Measurements from ENCODE around the gene MCTP1. TPM values are rescaled to one million over a fixed set of nuclear protein-coding genes. Genes with fewer than 3 reads are reported as not detected.

MCTP1 gene
- total and polyA plus RNA-seq, 2 experiments from 2014 or later: 1.3 to 5.7 TPM

DNA sequence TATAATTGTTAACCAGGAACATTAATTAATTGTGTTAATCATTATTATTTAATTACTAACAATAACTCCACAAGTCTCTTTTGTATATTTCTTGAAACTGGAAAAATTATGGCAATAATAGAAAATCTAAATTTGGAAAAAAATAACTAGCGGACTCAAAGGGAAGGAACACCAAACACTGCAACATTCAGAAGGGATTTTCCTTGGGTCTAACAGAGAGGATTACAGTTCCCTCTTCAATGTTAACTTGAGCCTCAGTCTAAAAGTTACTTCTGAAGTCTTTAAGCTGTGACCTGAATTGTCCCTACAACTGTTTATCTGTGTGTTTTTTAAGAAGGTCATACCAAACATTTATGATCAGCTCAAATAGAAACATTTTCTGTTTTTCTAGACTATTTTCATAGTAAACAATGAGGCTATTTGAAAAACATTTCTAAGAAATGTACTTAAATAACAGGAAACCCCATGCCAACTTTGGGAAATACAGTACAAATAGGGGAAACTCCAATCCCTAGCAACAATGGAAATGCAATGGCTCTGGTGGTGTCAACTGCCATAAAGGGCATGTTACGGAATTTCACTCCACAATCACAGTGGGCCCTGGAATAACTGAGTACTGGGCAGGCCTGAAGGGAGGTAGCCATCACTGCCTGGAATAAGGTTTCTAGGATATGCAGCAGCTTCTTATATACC lies 61.2 kb downstream of the MCTP1 start:
- Histone ChIP-seq H3K9me2 (replicated peaks; ENCODE audit: insufficient read depth) (no peaks in the 10 kb centered on the region), H3K4me3 (no peak overlapping the region), H3K4me1 (ENCODE audit: insufficient read depth) (no peaks in the 10 kb centered on the region), H3K4me2 (no peak overlapping the region), H3K79me2 (no peaks in the 10 kb centered on the region), H3K27ac (no peak overlapping the region), H4K20me1 (ENCODE audit: insufficient read depth, poor library complexity, severe bottlenecking) (no peaks in the 10 kb centered on the region), H2AFZ (no peak overlapping the region), H3K36me3 (replicated peaks; ENCODE audit: insufficient read depth, low read depth) (no peaks in the 10 kb centered on the region), H3K9me3 (ENCODE audit: low read depth) (no peaks in the 10 kb centered on the region), H3K27me3 (no peaks in the 10 kb centered on the region)
- no peak for DNase-seq (ENCODE audit: low spot score)
- TF ChIP-seq EZH2phosphoT487 (IDR thresholded peaks at IDR 0.05; ENCODE audit: low read depth, severe bottlenecking, unreplicated experiment) (no peak), EZH2 (IDR thresholded peaks at IDR 0.05; ENCODE audit: borderline replicate concordance) (no peak)
- TF ChIP-seq, protein P1, sequence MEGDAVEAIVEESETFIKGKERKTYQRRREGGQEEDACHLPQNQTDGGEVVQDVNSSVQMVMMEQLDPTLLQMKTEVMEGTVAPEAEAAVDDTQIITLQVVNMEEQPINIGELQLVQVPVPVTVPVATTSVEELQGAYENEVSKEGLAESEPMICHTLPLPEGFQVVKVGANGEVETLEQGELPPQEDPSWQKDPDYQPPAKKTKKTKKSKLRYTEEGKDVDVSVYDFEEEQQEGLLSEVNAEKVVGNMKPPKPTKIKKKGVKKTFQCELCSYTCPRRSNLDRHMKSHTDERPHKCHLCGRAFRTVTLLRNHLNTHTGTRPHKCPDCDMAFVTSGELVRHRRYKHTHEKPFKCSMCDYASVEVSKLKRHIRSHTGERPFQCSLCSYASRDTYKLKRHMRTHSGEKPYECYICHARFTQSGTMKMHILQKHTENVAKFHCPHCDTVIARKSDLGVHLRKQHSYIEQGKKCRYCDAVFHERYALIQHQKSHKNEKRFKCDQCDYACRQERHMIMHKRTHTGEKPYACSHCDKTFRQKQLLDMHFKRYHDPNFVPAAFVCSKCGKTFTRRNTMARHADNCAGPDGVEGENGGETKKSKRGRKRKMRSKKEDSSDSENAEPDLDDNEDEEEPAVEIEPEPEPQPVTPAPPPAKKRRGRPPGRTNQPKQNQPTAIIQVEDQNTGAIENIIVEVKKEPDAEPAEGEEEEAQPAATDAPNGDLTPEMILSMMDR (IDR thresholded peaks at IDR 0.05; ENCODE audit: poor library complexity): no peak
- WGBS (ENCODE audit: low lambda C conversion rate, missing lambda C conversion rate): 93% methylated on average over 2 of the region's 2 CpGs

DNA sequence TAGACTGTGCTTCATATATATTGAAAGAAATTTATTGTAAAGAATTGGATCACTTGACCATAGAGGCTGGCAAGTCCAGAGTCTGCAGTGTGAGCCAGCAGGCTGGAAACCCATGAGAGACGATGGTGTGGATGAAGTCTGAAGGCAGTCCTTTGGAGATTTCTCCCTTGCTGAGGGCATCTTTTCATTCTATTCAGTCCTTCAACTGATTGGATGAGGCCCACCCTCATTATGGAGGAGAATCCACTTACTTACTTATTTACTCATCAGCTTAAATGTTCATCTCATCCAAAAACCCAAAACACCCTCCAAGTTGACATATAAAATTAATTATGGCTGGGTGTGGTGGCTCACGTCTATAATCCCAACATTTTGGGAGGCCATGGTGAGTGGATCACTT lies 62.1 kb downstream of the MCTP1 start:
- Histone ChIP-seq H3K4me3 (no peak overlapping the region), H3K9me3 (ENCODE audit: low read depth) (no peaks in the 10 kb centered on the region), H3K27me3 (no peaks in the 10 kb centered on the region), H3K9me2 (replicated peaks; ENCODE audit: insufficient read depth) (no peaks in the 10 kb centered on the region), H3K4me2 (no peak overlapping the region), H4K20me1 (ENCODE audit: insufficient read depth, poor library complexity, severe bottlenecking) (no peaks in the 10 kb centered on the region), H3K36me3 (replicated peaks; ENCODE audit: insufficient read depth, low read depth) (no peaks in the 10 kb centered on the region), H3K4me1 (ENCODE audit: insufficient read depth) (no peaks in the 10 kb centered on the region), H3K27ac (no peak overlapping the region), H2AFZ (no peak overlapping the region), H3K79me2 (no peaks in the 10 kb centered on the region)
- WGBS (ENCODE audit: low lambda C conversion rate, missing lambda C conversion rate): 96% methylated on average over 2 of the region's 2 CpGs
- no peak for DNase-seq (ENCODE audit: low spot score)
- no peak for TF ChIP-seq EZH2 (IDR thresholded peaks at IDR 0.05; ENCODE audit: borderline replicate concordance)
- TF ChIP-seq, protein P1 (IDR thresholded peaks at IDR 0.05; ENCODE audit: poor library complexity): no peak

DNA sequence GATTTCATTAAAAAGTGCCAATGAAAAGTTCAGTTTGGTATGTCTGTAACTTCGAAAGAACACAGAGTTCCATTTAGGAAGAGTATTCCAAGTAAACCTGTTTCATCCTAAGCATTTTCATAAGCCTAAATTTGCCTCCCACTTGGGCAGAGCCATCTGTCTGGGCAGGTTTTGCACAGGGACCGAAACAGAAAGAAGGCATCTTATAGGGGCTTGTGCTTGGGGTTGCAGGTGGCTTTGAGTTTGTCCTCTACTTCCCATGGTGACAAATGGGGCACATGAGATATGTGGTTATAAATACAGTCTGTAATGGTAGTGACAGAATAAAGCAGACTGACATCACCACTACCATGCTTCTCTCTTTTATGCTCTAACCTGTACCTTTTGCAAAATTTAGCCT lies 63.7 kb downstream of the MCTP1 start:
- H4K20me1 ChIP-seq (ENCODE audit: insufficient read depth, poor library complexity, severe bottlenecking): no peaks in the 10 kb centered on the region
- DNase-seq (ENCODE audit: low spot score): no peak
- H3K27me3 ChIP-seq: no peaks in the 10 kb centered on the region
- TF ChIP-seq EZH2 (IDR thresholded peaks at IDR 0.05; ENCODE audit: borderline replicate concordance): no peak
- TF ChIP-seq EZH2phosphoT487 (IDR thresholded peaks at IDR 0.05; ENCODE audit: low read depth, severe bottlenecking, unreplicated experiment): no peak
- TF ChIP-seq, protein P1 (IDR thresholded peaks at IDR 0.05; ENCODE audit: poor library complexity): no peak
- H3K79me2 ChIP-seq: no peaks in the 10 kb centered on the region
- H3K4me1 ChIP-seq (ENCODE audit: insufficient read depth): no peaks in the 10 kb centered on the region
- 83% methylated on average over 2 of the region's 2 CpGs for WGBS (ENCODE audit: low lambda C conversion rate, missing lambda C conversion rate)
- H3K4me3 ChIP-seq: no peak overlapping the region
- no peaks in the 10 kb centered on the region for H3K9me2 ChIP-seq (replicated peaks; ENCODE audit: insufficient read depth)
- no peaks in the 10 kb centered on the region for H3K9me3 ChIP-seq (ENCODE audit: low read depth)
- no peaks in the 10 kb centered on the region for H3K36me3 ChIP-seq (replicated peaks; ENCODE audit: insufficient read depth, low read depth)
- H3K27ac ChIP-seq: no peak overlapping the region
- H2AFZ ChIP-seq: no peak overlapping the region
- H3K4me2 ChIP-seq: no peak overlapping the region

Data from hepatocyte (in vitro differentiated cells).